ENCODE data around the gene ACTL6B. TPM values are rescaled to one million over a fixed set of nuclear protein-coding genes. Genes with fewer than 3 reads are reported as not detected.

Gene ACTL6B
- polyA plus RNA-seq, 1 of the 3 experiments (the other 2 are of a cell fraction) = 0.67 TPM

DNA sequence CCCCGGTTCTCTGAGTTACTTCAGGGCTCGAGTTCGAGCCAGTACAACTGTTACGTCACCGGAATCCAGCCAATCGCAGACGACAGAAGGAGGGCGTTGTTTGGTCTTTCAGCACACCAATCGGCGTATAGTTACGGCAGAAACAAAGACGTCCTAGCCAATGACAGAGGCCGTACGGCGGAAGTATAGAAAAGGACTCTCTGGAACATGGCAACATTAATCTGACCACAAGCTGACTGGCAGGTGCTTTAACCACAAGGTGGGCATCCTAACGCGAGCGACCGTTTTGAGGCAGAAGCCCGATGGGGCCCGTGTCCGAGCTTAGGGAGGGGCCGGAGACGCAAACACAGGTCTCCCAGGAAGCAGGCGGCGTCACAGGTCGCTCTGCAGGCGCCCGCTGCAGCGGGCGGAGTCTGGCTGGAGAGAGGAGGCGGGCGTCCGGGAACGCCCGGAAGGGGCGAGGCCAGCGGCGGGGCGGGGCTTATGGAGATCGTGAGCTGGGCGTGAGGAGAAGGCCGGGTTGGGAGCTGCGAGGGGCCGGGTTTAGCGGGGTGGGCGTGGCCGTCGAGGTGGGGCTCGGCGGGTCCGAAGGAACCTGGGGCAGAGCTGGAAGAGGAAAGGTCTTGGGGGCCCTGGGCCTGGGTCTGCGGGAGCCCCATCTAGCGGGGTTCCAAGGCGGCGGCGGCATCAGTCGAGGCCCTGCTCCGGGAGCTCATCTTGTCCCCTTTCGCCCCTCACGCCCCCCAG, 44.1 kb downstream of the ACTL6B start, which contains the start of gene MOSPD3 (continued):
- TF ChIP-seq EZH2phosphoT487 (IDR thresholded peaks at IDR 0.05; ENCODE audit: borderline replicate concordance, low read depth) (no peak), FOXM1 (IDR thresholded peaks at IDR 0.05; ENCODE audit: low read depth) (no peak)

DNA sequence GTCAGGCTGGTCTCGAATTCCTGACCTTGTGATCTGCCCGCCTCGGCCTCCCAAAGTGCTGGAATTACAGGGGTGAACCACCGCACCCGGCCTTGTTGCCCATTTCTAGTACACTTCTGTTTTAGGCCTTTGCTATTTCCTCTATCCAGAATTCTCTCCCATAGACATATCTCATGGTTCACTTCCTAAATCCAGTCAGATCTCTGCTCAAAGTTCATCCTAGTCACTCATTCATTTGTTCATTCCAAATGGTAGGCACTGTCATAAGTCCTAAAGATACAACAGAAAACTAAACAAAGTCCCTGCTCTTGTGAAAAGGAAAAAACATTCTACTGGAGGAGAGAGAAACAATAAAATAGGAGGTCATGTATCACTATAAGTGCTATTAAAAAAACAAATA, 46.3 kb downstream of the ACTL6B start:
- DNase-seq = no peak
- no peak for TF ChIP-seq NRF1 (IDR thresholded peaks at IDR 0.05; ENCODE audit: low read depth, low read length)
- TF ChIP-seq, protein P1, sequence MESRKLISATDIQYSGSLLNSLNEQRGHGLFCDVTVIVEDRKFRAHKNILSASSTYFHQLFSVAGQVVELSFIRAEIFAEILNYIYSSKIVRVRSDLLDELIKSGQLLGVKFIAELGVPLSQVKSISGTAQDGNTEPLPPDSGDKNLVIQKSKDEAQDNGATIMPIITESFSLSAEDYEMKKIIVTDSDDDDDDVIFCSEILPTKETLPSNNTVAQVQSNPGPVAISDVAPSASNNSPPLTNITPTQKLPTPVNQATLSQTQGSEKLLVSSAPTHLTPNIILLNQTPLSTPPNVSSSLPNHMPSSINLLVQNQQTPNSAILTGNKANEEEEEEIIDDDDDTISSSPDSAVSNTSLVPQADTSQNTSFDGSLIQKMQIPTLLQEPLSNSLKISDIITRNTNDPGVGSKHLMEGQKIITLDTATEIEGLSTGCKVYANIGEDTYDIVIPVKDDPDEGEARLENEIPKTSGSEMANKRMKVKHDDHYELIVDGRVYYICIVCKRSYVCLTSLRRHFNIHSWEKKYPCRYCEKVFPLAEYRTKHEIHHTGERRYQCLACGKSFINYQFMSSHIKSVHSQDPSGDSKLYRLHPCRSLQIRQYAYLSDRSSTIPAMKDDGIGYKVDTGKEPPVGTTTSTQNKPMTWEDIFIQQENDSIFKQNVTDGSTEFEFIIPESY (IDR thresholded peaks at IDR 0.05; ENCODE audit: borderline replicate concordance, low read depth) = no peak
- no peak for TF ChIP-seq EP300 (IDR thresholded peaks at IDR 0.05; ENCODE audit: borderline replicate concordance in 1 of 2, low read depth in 1 of 2, low read length in 1 of 2)
- TF ChIP-seq, protein P2, sequence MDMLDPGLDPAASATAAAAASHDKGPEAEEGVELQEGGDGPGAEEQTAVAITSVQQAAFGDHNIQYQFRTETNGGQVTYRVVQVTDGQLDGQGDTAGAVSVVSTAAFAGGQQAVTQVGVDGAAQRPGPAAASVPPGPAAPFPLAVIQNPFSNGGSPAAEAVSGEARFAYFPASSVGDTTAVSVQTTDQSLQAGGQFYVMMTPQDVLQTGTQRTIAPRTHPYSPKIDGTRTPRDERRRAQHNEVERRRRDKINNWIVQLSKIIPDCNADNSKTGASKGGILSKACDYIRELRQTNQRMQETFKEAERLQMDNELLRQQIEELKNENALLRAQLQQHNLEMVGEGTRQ (IDR thresholded peaks at IDR 0.05; ENCODE audit: borderline replicate concordance, low read depth, low read length) = no peak
- no peak for TF ChIP-seq GATA2 (CRISPR knock-in tag; IDR thresholded peaks at IDR 0.05)
- TF ChIP-seq FOSL2 (IDR thresholded peaks at IDR 0.05; ENCODE audit: borderline replicate concordance, low read depth) = no peak
- no peak for TF ChIP-seq YY1 (IDR thresholded peaks at IDR 0.05; ENCODE audit: low read depth)
- TF ChIP-seq MEF2A (IDR thresholded peaks at IDR 0.05; ENCODE audit: borderline replicate concordance, low read depth) = no peak
- no peak for TF ChIP-seq EZH2phosphoT487 (IDR thresholded peaks at IDR 0.05; ENCODE audit: borderline replicate concordance, low read depth)
- no peak for TF ChIP-seq TCF12 (IDR thresholded peaks at IDR 0.05)
- TF ChIP-seq RXRA (IDR thresholded peaks at IDR 0.05; ENCODE audit: borderline replicate concordance, low read depth) = no peak
- TF ChIP-seq TAF1 (IDR thresholded peaks at IDR 0.05; ENCODE audit: borderline replicate concordance, low read depth, low read length) = no peak
- TF ChIP-seq, protein P3, sequence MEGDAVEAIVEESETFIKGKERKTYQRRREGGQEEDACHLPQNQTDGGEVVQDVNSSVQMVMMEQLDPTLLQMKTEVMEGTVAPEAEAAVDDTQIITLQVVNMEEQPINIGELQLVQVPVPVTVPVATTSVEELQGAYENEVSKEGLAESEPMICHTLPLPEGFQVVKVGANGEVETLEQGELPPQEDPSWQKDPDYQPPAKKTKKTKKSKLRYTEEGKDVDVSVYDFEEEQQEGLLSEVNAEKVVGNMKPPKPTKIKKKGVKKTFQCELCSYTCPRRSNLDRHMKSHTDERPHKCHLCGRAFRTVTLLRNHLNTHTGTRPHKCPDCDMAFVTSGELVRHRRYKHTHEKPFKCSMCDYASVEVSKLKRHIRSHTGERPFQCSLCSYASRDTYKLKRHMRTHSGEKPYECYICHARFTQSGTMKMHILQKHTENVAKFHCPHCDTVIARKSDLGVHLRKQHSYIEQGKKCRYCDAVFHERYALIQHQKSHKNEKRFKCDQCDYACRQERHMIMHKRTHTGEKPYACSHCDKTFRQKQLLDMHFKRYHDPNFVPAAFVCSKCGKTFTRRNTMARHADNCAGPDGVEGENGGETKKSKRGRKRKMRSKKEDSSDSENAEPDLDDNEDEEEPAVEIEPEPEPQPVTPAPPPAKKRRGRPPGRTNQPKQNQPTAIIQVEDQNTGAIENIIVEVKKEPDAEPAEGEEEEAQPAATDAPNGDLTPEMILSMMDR (IDR thresholded peaks at IDR 0.05) = no peak
- no peak for TF ChIP-seq SIN3A (IDR thresholded peaks at IDR 0.05; ENCODE audit: borderline replicate concordance, low read depth, low read length)
- no peak for TF ChIP-seq JUND (IDR thresholded peaks at IDR 0.05)
- TF ChIP-seq, protein P4, sequence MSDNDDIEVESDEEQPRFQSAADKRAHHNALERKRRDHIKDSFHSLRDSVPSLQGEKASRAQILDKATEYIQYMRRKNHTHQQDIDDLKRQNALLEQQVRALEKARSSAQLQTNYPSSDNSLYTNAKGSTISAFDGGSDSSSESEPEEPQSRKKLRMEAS (IDR thresholded peaks at IDR 0.05; ENCODE audit: low read depth) = no peak
- TF ChIP-seq, protein P5, sequence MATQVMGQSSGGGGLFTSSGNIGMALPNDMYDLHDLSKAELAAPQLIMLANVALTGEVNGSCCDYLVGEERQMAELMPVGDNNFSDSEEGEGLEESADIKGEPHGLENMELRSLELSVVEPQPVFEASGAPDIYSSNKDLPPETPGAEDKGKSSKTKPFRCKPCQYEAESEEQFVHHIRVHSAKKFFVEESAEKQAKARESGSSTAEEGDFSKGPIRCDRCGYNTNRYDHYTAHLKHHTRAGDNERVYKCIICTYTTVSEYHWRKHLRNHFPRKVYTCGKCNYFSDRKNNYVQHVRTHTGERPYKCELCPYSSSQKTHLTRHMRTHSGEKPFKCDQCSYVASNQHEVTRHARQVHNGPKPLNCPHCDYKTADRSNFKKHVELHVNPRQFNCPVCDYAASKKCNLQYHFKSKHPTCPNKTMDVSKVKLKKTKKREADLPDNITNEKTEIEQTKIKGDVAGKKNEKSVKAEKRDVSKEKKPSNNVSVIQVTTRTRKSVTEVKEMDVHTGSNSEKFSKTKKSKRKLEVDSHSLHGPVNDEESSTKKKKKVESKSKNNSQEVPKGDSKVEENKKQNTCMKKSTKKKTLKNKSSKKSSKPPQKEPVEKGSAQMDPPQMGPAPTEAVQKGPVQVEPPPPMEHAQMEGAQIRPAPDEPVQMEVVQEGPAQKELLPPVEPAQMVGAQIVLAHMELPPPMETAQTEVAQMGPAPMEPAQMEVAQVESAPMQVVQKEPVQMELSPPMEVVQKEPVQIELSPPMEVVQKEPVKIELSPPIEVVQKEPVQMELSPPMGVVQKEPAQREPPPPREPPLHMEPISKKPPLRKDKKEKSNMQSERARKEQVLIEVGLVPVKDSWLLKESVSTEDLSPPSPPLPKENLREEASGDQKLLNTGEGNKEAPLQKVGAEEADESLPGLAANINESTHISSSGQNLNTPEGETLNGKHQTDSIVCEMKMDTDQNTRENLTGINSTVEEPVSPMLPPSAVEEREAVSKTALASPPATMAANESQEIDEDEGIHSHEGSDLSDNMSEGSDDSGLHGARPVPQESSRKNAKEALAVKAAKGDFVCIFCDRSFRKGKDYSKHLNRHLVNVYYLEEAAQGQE (IDR thresholded peaks at IDR 0.05; ENCODE audit: low read depth, low read length) = no peak
- peaks cover 26 to 32% of the 10 kb centered on the region in 2 experiments for H3K36me3 ChIP-seq (replicated peaks in 1 of 2; ENCODE audit: control insufficient read depth in 1 of 2, insufficient read depth in 2 of 2, low read length in 1 of 2)
- POLR2A ChIA-PET = interaction anchor here (1.5 kb wide), 1 partner anchor 24 kb away, joined by 7 read pairs; the partner anchor contains the start of genes FBXO24 and LRCH4
- no peaks in the 10 kb centered on the region for H4K20me1 ChIP-seq (ENCODE audit: insufficient read depth)
- peaks cover 6% of the 10 kb centered on the region; the same call in 1 of the 2 replicates for H3K79me2 ChIP-seq (ENCODE audit: insufficient read depth)
- no peak overlapping the region for H3K4me3 ChIP-seq (ENCODE audit: low read depth in 2 of 2, low read length in 1 of 2)
- H2AFZ ChIP-seq (ENCODE audit: low read depth) = no peak overlapping the region
- no peak overlapping the region for H3K9ac ChIP-seq
- CTCF ChIA-PET = interaction anchor here (1.0 to 9.1 kb wide), 3 partner anchors 23 to 81 kb away, joined by 4 to 119 read pairs (median 58); partner anchors contain the start of gene GIGYF1
- no peaks in the 10 kb centered on the region for H3K9me3 ChIP-seq
- H3K4me2 ChIP-seq = no peak overlapping the region
- WGBS (ENCODE audit: low lambda C conversion rate) = 96% methylated on average over 5 of the region's 5 CpGs
- no peaks in the 10 kb centered on the region for H3K27me3 ChIP-seq (ENCODE audit: insufficient read depth)
- H3K9me2 ChIP-seq = no peaks in the 10 kb centered on the region
- H3K27ac ChIP-seq (ENCODE audit: low read depth in 2 of 2, low read length in 1 of 2) = no peak overlapping the region
- H3F3A ChIP-seq (replicated peaks; ENCODE audit: insufficient read depth) = peaks cover 56% of the 10 kb centered on the region
- peaks cover 0 to 14% of the 10 kb centered on the region in 2 experiments; a peak in 1 of 4 replicates for H3K4me1 ChIP-seq (ENCODE audit: control insufficient read depth in 1 of 2, insufficient read depth in 2 of 2, low read depth in 1 of 2, low read length in 1 of 2)
